ENCODE data around the gene SUCLG2.

SUCLG2 gene

DNA sequence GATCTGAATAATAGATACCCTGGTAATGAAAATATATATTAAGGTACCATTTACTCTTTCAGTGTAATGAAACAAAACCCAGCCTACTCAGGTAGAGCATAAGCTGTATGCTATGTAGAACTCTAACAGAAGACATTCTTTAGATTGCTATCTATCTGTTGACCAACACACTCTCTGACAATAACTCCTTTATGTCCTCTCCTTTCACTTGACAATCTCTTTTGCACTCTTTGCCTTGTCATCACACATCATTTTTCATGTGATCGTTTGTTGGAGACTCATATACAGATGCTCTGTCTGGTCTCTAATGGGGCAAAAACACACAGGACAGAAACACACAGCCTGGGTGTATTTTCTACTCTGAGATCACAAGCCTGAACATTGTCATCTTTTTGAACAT, 35.4 kb upstream of the SUCLG2 start:
- no peaks in the 10 kb centered on the region for H3K36me3 ChIP-seq (replicated peaks; ENCODE audit: insufficient read depth, low read length)
- no peak overlapping the region for H3K4me2 ChIP-seq (ENCODE audit: low read depth, low read length)
- H3K27me3 ChIP-seq (replicated peaks; ENCODE audit: insufficient read depth, low read length), result no peaks in the 10 kb centered on the region
- H3K4me1 ChIP-seq (ENCODE audit: low read length), result peaks cover 14% of the 10 kb centered on the region
- no peaks in the 10 kb centered on the region for H3K79me2 ChIP-seq (ENCODE audit: low read length)
- H3F3A ChIP-seq (ENCODE audit: insufficient read depth, low read length), result peaks cover 11% of the 10 kb centered on the region; the same call in 1 of the 2 replicates
- no peaks in the 10 kb centered on the region for H3K9me2 ChIP-seq (replicated peaks; ENCODE audit: insufficient read depth, low read length)
- no peak overlapping the region for H3K27ac ChIP-seq (ENCODE audit: low read length)
- H3K4me3 ChIP-seq (ENCODE audit: low read length), result no peak overlapping the region
- H2AFZ ChIP-seq (ENCODE audit: low read length), result no peak overlapping the region
- H3K9me3 ChIP-seq (replicated peaks; ENCODE audit: insufficient read depth, low read length), result no peaks in the 10 kb centered on the region
- no peak for DNase-seq
- TF ChIP-seq EZH2 (optimal IDR thresholded peaks at IDR 0.05; ENCODE audit: low read depth, low read length) (no peak), EZH2phosphoT487 (IDR thresholded peaks at IDR 0.05; ENCODE audit: low read length) (no peak)
- TF ChIP-seq, protein P1, sequence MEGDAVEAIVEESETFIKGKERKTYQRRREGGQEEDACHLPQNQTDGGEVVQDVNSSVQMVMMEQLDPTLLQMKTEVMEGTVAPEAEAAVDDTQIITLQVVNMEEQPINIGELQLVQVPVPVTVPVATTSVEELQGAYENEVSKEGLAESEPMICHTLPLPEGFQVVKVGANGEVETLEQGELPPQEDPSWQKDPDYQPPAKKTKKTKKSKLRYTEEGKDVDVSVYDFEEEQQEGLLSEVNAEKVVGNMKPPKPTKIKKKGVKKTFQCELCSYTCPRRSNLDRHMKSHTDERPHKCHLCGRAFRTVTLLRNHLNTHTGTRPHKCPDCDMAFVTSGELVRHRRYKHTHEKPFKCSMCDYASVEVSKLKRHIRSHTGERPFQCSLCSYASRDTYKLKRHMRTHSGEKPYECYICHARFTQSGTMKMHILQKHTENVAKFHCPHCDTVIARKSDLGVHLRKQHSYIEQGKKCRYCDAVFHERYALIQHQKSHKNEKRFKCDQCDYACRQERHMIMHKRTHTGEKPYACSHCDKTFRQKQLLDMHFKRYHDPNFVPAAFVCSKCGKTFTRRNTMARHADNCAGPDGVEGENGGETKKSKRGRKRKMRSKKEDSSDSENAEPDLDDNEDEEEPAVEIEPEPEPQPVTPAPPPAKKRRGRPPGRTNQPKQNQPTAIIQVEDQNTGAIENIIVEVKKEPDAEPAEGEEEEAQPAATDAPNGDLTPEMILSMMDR (IDR thresholded peaks at IDR 0.05; ENCODE audit: low read length), result no peak
- no peak overlapping the region for H3K9ac ChIP-seq (ENCODE audit: low read length)
- H4K20me1 ChIP-seq (ENCODE audit: insufficient read depth, low read length), result no peaks in the 10 kb centered on the region

DNA sequence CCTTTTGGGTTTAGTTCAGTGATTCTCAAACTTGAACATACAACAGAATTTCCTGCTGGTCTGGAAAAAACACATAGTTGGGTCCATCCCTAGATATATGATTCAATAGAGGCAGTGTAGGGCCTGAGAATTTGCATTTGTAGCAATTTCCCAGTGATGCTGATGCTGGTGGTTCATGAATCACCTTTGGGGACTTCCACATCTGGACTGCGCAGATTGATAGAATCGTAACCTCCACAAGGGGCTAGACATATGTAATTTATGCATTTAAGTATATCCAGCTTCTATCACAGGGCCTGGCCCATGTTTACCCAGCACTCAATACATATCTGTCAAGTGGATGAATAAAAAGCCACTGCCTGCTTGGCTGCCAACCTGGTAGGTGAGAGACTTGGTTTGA, 33.8 kb upstream of the SUCLG2 start:
- H3K79me2 ChIP-seq (ENCODE audit: low read length), result no peaks in the 10 kb centered on the region

DNA sequence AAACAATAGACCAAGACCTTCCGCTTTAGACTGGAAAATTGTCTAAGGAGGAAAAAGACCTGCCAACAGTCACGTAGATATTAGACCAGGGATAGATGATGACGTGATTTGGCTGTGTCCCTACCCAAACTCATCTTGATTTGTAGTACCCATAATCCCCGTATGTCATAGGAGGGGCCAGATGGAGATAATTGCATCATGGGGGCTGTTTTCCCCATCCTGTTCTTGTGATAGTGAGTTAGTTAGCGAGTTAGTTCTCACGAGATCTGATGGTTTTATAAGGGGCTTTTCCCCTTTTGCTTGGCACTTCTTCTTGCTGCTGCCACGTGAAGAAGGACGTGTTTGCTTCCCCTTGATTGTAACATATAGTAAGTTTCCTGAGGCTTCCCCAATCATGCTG, 31.7 kb upstream of the SUCLG2 start:
- TF ChIP-seq EZH2 (optimal IDR thresholded peaks at IDR 0.05; ENCODE audit: low read depth, low read length) (no peak), EZH2phosphoT487 (IDR thresholded peaks at IDR 0.05; ENCODE audit: low read length) (no peak)
- TF ChIP-seq, protein P1 (IDR thresholded peaks at IDR 0.05; ENCODE audit: low read length), result no peak
- Histone ChIP-seq H3K27me3 (replicated peaks; ENCODE audit: insufficient read depth, low read length) (no peaks in the 10 kb centered on the region), H3K4me2 (ENCODE audit: low read depth, low read length) (peak overlapping the region; percentile 74)

More for the DNA sequence above, 33.8 kb upstream of the SUCLG2 start:
- H3K27ac ChIP-seq (ENCODE audit: low read length), result no peak overlapping the region
- H3K9me3 ChIP-seq (replicated peaks; ENCODE audit: insufficient read depth, low read length), result no peaks in the 10 kb centered on the region
- H3F3A ChIP-seq (ENCODE audit: insufficient read depth, low read length), result peaks cover 11% of the 10 kb centered on the region; the same call in 1 of the 2 replicates
- H4K20me1 ChIP-seq (ENCODE audit: insufficient read depth, low read length), result no peaks in the 10 kb centered on the region
- no peak for DNase-seq
- H3K36me3 ChIP-seq (replicated peaks; ENCODE audit: insufficient read depth, low read length), result no peaks in the 10 kb centered on the region
- no peaks in the 10 kb centered on the region for H3K9me2 ChIP-seq (replicated peaks; ENCODE audit: insufficient read depth, low read length)
- no peak overlapping the region for H3K4me2 ChIP-seq (ENCODE audit: low read depth, low read length)
- peaks cover 30% of the 10 kb centered on the region for H3K4me1 ChIP-seq (ENCODE audit: low read length)
- H3K4me3 ChIP-seq (ENCODE audit: low read length), result no peak overlapping the region
- H3K27me3 ChIP-seq (replicated peaks; ENCODE audit: insufficient read depth, low read length), result no peaks in the 10 kb centered on the region
- TF ChIP-seq EZH2phosphoT487 (IDR thresholded peaks at IDR 0.05; ENCODE audit: low read length) (no peak), EZH2 (optimal IDR thresholded peaks at IDR 0.05; ENCODE audit: low read depth, low read length) (no peak)
- TF ChIP-seq, protein P1 (IDR thresholded peaks at IDR 0.05; ENCODE audit: low read length), result no peak
- H2AFZ ChIP-seq (ENCODE audit: low read length), result no peak overlapping the region
- H3K9ac ChIP-seq (ENCODE audit: low read length), result no peak overlapping the region

More for the DNA sequence above, 31.7 kb upstream of the SUCLG2 start:
- Histone ChIP-seq H3K27ac (ENCODE audit: low read length) (peak overlapping the region; percentile 72; the same call in 1 of the 2 replicates), H3F3A (ENCODE audit: insufficient read depth, low read length) (peaks cover 11% of the 10 kb centered on the region; the same call in 1 of the 2 replicates), H4K20me1 (ENCODE audit: insufficient read depth, low read length) (no peaks in the 10 kb centered on the region), H2AFZ (ENCODE audit: low read length) (0 out of 2 replicates have a peak overlapping the region, but pooled peaks have one; percentile 13), H3K79me2 (ENCODE audit: low read length) (no peaks in the 10 kb centered on the region), H3K9ac (ENCODE audit: low read length) (no peak overlapping the region), H3K4me1 (ENCODE audit: low read length) (peaks cover 32% of the 10 kb centered on the region), H3K36me3 (replicated peaks; ENCODE audit: insufficient read depth, low read length) (no peaks in the 10 kb centered on the region), H3K4me3 (ENCODE audit: low read length) (peak overlapping the region; percentile 39; the same call in 1 of the 2 replicates), H3K9me3 (replicated peaks; ENCODE audit: insufficient read depth, low read length) (no peaks in the 10 kb centered on the region), H3K9me2 (replicated peaks; ENCODE audit: insufficient read depth, low read length) (no peaks in the 10 kb centered on the region)
- no peak for DNase-seq

All from MM.1S (cell line).